Measurements from ENCODE around the gene HIRA.
A peak's percentile ranks its signal among the peaks of the same experiment; 100 is the strongest.

HIRA gene

GRCh38 chr22:19432133-19432851 is 759 bp upstream of the HIRA start, which contains the start of gene MRPL40:
Gene MRPL40, plus strand, starts transcription at chr22:19432545. Its CDS starts 10 bp downstream, at chr22:19432555.
- Histone ChIP-seq H3K9me3 (ENCODE audit: insufficient read depth, low read length, severe bottlenecking) (no peaks in the 10 kb centered on the region), H3K79me2 (ENCODE audit: insufficient read depth, low read length) (peaks cover 64% of the 10 kb centered on the region), H3K4me1 (ENCODE audit: insufficient read depth, low read length) (peaks cover 48% of the 10 kb centered on the region), H3K9ac (ENCODE audit: low read depth, low read length) (peak within 1 kb of the TSS; percentile 100), H4K20me1 (ENCODE audit: insufficient read depth, low read length) (peaks cover 29% of the 10 kb centered on the region), H2AFZ (ENCODE audit: low read depth, low read length) (peak within 1 kb of the TSS; percentile 94), H3K4me2 (ENCODE audit: insufficient read depth, low read length) (peak within 1 kb of the TSS; percentile 88), H3K27ac (ENCODE audit: low read length) (peak within 1 kb of the TSS; percentile 97), H3K27me3 (ENCODE audit: insufficient read depth, low read length, poor library complexity) (no peaks in the 10 kb centered on the region), H3K36me3 (ENCODE audit: insufficient read depth, low read length) (peaks cover 37% of the 10 kb centered on the region), H3K4me3 (ENCODE audit: low read depth in 1 of 2, low read length in 2 of 2) (peak within 1 kb of the TSS; percentile 85 to 92; a peak in 3 of 4 replicates)
- peak; percentile 94 for DNase-seq
- ATAC-seq (ENCODE audit: insufficient read depth, low read depth): peak; percentile 89
- TF ChIP-seq EZH2 (IDR thresholded peaks at IDR 0.05; ENCODE audit: borderline replicate concordance, low read depth, low read length, severe bottlenecking): no peak
- TF ChIP-seq CTCF (IDR thresholded peaks at IDR 0.05; ENCODE audit: borderline replicate concordance, extremely low read depth, low read length, poor library complexity, severe bottlenecking): no peak

- peaks cover 60% of the 10 kb centered on the region for H3K4me1 ChIP-seq (ENCODE audit: insufficient read depth, low read length)
- no peaks in the 10 kb centered on the region for H3K27me3 ChIP-seq (ENCODE audit: insufficient read depth, low read length, poor library complexity)
- H3K4me3 ChIP-seq (ENCODE audit: low read depth in 1 of 2, low read length in 2 of 2): peak overlapping the region; percentile 92 to 96
- ATAC-seq (ENCODE audit: insufficient read depth, low read depth): no peak
- H2AFZ ChIP-seq (ENCODE audit: low read depth, low read length): peak overlapping the region; percentile 49
- H3K79me2 ChIP-seq (ENCODE audit: insufficient read depth, low read length): peaks cover 77% of the 10 kb centered on the region
- no peak for DNase-seq
- peak; percentile 44 for TF ChIP-seq CTCF (IDR thresholded peaks at IDR 0.05; ENCODE audit: borderline replicate concordance, extremely low read depth, low read length, poor library complexity, severe bottlenecking)
- no peak for TF ChIP-seq EZH2 (IDR thresholded peaks at IDR 0.05; ENCODE audit: borderline replicate concordance, low read depth, low read length, severe bottlenecking)
- H3K36me3 ChIP-seq (ENCODE audit: insufficient read depth, low read length): peaks cover 47% of the 10 kb centered on the region
- H3K27ac ChIP-seq (ENCODE audit: low read length): peak overlapping the region; percentile 74
- H3K9ac ChIP-seq (ENCODE audit: low read depth, low read length): peak overlapping the region; percentile 100
- no peaks in the 10 kb centered on the region for H3K9me3 ChIP-seq (ENCODE audit: insufficient read depth, low read length, severe bottlenecking)
- peaks cover 41% of the 10 kb centered on the region for H4K20me1 ChIP-seq (ENCODE audit: insufficient read depth, low read length)
- peak overlapping the region; percentile 87 for H3K4me2 ChIP-seq (ENCODE audit: insufficient read depth, low read length)
Measured at GRCh38 chr22:19430890-19431541, 517 bp downstream of the HIRA start.

- Histone ChIP-seq H3K9ac (ENCODE audit: low read depth, low read length) (peak overlapping the region; percentile 100), H3K4me3 (ENCODE audit: low read depth in 1 of 2, low read length in 2 of 2) (peak overlapping the region; percentile 92 to 96), H3K79me2 (ENCODE audit: insufficient read depth, low read length) (peaks cover 82% of the 10 kb centered on the region), H3K36me3 (ENCODE audit: insufficient read depth, low read length) (peaks cover 44% of the 10 kb centered on the region), H4K20me1 (ENCODE audit: insufficient read depth, low read length) (peaks cover 43% of the 10 kb centered on the region), H2AFZ (ENCODE audit: low read depth, low read length) (0 out of 2 replicates have a peak overlapping the region, but pooled peaks have one; percentile 49), H3K4me1 (ENCODE audit: insufficient read depth, low read length) (peaks cover 66% of the 10 kb centered on the region), H3K27me3 (ENCODE audit: insufficient read depth, low read length, poor library complexity) (no peaks in the 10 kb centered on the region), H3K27ac (ENCODE audit: low read length) (peak overlapping the region; percentile 74), H3K4me2 (ENCODE audit: insufficient read depth, low read length) (peak overlapping the region; percentile 87), H3K9me3 (ENCODE audit: insufficient read depth, low read length, severe bottlenecking) (no peaks in the 10 kb centered on the region)
- DNase-seq (peak; percentile 73), ATAC-seq (ENCODE audit: insufficient read depth, low read depth) (peak; percentile 28)
- TF ChIP-seq EZH2 (IDR thresholded peaks at IDR 0.05; ENCODE audit: borderline replicate concordance, low read depth, low read length, severe bottlenecking) (no peak), CTCF (IDR thresholded peaks at IDR 0.05; ENCODE audit: borderline replicate concordance, extremely low read depth, low read length, poor library complexity, severe bottlenecking) (no peak)
Measured at GRCh38 chr22:19429950-19430889, 1.3 kb downstream of the HIRA start.

Data from DND-41 (cell line).